ENCODE results near the gene CCNK.

CCNK gene

GRCh38 chr14:99556134-99556791, 75.1 kb downstream of the CCNK start:
- no peak for DNase-seq

GRCh38 chr14:99559286-99559990, 78.2 kb downstream of the CCNK start:
- DNase-seq, result no peak

DNA sequence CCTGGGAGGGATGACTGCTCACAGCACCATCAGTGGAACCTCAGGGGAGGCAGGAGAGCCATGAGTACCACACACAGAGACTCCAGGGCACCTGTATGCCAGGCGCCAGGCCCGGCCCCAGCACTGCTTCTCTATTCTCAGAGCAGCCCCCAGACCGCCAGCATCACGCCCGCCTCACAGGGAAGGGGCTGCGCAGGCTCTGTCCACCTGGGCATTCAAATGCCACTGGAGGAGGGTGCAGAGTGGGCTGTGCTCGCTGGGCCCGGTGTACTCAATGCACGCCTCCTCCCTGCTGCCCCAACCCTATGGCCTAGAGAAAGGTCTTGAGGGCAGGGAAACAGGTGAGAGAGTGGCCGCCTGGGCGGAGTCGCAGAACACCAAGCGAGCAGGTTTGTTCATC, 79.2 kb downstream of the CCNK start:
- DNase-seq, result no peak

DNA sequence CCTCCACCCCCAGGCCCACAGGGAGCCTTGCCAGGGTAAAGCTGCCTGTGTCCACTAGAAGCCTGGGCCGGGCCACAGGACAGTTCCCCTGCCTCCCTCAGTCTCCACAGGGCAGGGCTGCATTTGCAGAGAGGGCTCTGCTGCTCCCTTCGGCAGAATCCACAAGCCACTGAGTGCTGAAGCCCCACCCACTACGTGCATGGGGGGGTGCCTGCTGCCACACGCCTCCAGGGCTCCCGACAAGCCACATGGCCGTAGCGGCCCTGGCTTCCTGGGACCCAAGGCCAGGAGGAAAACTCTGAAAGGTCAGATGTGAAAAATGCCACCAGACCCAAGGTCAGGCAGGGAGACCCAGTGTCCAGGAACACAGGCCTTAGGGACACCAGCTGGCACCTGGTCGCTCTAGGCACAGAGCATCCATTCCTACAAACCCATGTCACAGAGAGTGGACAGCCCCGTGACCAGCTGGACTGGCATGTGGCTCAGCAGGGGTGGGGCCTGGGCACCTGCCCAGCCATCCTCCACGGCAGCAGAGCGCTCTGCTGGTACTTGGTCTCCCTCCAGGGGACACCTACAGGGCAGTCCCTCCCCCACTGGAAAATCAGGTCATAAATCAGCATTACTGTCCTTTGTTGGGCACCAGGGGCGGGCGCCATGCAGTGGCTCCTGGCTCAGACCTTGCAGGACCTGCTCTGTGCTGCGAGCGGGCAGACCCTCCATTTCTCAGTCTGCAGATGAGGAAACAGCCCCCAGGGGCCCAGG, 79.9 kb downstream of the CCNK start:
- DNase-seq, result no peak

- DNase-seq, result no peak
Observed at GRCh38 chr14:99561864-99562263, 80.7 kb downstream of the CCNK start.

All from CD4-positive, alpha-beta T cell treated with Interleukin-21 for 1 hour (primary cell).